GM21737 (cell line): Measurements from ENCODE around the gene PPP6R3.
"Not testable (repeated sequence)": the region's sequence is repeated elsewhere in the genome, so short reads cannot be mapped to it uniquely, and the experiment has no call there.

Experiments used
- ATAC-seq: cut with Tn5 transposase; IDR thresholded peaks from one replicate; pipeline ENCODE4 v1.9.1; 2021; ENCODE audit warnings: mild to moderate bottlenecking, moderate library complexity; ENCODE audit not compliant: unreplicated experiment

Gene PPP6R3

DNA sequence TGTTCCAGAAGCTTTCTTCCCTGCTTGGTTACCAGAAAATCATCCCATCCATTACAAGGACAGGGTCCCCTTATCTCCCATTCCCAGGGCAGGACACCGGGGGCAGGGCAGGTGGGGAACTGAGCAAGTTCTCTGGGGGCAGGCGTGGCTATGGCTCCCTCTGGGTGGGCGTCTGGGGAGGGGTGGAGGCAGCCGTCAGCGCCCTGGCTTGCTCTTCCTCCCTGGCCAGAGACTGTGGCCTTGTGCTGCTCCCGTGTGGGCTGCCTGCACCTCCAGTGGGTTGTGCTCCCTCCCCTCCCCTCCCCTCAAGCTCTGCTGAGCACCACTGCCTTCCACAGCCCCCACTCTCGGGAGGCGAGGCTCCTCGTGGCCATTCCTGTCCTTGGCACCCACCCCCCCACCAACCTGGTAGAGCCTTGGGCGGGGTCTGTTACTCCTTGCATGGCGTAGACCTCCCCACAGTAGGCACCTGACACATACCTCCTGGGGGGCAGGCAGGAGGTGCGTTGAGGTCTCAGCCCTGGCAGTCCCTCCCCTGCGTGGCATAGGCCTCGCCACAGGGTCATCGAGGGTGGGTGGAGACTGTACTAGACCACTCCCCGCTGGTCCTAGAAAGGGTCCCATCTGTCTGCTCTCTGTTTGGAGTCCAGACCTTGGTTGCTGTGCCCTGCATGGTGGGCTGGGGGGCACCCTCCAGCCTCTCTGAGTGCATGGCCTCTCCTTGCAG is 24.2 kb upstream of the PPP6R3 start:
- no peak for ATAC-seq

DNA sequence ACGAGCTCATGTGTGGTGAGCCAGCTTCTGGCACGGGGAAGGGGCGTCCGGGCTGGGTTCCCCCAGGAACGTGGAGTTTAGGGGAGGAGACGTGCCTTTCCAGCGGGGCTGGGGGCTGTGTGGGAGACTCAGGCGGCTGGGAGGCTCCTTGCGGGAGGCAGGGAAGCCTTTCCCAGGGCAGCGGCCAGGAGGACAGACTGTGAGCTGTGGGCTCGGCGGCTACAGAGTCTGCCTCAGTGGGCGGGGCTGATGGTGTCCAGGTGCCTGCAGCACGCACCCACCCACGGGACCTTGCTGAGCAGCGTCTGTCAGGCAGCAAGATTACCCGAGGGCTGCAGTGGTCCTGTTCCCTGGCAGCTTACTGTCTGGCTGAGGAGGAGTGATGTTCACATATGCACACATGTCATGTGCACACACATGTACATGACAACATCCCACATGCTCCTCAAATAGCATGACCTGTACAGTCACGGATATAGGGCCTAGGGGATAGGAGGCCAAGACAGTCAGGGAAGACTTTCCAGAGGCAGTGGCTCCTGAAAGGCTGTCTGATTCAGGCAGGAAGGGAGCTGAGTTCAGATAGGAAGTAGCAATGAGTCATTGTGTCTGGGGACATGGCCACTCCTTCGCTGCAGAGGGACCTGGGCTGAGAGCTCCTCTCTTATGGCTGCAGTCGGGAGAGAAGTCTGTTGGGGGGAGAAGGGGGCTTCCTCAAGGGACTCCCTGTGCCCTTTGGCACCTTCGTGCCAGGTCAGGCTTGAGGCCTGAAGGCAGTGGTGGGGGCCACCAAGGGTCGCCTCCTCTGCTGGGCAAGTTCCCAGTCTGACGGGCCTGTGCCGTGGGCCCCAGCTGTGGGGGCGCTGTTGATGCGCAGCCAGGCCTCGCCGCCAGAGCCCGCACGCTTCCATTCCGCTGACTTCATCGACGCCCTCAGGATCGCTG is 23.3 kb upstream of the PPP6R3 start:
- no peak for ATAC-seq

DNA sequence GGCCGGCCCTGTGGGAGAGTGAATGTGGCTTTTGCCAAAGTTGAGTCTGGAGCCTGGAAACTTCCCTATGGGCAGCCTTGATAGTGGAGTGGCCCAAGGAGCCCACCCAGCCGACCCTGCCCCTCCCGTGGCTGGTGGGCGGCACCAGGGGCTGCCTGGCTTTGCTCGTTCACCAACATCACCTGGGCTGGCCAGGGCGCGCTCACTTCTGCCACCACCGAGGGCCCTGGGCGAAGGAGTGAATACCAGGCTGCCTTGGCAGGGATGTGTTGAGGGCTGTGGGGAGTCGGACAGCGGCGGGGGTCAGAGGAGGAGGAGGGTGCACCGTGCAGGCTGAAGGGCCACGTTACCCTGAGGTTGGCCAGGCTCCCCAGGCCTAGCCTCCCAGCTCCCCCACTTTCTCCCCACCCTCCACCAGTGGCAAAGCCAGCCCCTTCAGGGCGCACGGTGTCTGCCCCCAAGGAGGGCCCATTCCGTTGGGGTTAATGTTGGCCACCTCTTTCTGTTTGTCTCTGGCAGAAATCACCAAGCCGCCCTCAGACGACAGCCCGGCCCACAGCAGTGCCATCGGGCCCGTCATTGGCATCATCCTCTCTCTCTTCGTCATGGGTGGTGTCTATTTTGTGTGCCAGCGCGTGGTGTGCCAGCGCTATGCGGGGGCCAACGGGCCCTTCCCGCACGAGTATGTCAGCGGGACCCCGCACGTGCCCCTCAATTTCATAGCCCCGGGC is 22.5 kb upstream of the PPP6R3 start:
- ATAC-seq: no peak

DNA sequence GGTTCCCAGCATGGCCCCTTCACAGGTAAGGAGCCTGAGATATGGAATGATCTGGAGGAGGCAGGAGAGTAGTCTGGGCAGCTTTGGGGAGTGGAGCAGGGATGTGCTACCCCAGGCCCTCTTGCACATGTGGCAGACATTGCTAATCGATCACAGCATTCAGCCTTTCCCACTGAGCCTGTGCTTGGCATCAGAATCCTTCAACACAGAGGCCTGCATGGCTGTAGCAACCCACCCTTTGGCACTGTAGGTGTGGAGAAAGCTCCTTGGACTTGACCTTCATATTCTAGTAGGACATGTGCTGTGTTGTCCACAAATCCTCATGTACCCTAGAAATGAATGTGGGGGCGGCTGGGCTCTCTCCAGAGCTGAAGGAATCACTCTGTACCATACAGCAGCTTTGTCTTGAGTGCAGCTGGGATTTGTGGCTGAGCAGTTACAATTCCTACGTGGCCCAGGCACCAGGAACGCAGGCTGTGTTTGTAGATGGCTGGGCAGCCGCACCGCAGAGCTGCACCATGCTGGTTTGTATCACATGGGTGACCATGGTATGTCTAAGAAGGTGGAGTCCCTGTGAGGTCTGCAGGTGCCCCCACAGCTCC is 21.8 kb upstream of the PPP6R3 start:
- ATAC-seq: no peak

DNA sequence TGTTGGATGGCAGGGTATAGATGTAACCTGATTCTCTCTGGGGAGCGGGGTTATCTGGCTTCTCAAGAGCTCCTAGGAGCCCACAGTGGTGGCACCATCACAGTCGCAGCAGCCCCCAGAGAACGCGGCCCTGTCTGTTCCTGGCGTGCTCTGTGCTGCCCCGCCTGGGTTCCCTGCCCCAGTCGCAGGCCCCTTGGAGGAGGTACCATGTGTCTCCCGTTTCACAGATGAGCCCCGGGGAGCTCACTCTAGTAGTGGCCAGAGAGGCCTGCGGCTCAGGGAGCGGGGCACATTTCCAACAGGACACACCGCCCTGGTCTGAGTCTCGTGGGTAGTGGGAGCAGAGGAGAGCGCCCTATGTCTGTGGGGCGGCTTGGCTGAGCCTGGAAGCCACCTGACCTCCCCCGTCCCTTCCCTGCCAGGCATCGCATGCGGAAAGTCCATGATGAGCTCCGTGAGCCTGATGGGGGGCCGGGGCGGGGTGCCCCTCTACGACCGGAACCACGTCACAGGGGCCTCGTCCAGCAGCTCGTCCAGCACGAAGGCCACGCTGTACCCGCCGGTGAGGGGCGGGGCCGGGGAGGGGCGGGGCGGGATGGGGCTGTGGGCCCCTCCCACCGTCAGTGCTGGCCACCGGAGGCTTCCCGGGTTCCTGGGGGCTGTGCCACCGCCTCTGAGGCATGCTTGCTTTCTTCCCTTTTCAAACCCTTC is 21.0 kb upstream of the PPP6R3 start:
- no peak for ATAC-seq

DNA sequence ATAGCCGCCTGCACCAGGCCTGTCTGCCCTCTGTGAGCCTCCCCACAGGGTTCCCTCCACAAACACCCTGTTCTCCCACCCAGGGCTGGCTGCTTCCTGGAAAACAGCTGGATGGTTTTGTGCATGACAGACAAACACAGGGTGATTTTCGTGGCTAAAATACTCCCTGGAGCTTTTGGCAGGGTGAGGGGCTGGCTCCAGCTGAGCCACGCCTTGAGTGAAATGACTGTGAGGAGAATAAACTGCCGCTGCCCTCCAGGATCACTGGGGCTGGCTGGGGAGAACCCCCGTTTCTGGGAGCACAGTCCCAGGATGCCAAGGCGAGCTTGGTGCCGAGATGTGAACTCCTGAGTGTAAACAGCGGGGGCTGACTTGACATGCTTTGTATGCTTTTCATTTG is 20.3 kb upstream of the PPP6R3 start:
- no peak for ATAC-seq

DNA sequence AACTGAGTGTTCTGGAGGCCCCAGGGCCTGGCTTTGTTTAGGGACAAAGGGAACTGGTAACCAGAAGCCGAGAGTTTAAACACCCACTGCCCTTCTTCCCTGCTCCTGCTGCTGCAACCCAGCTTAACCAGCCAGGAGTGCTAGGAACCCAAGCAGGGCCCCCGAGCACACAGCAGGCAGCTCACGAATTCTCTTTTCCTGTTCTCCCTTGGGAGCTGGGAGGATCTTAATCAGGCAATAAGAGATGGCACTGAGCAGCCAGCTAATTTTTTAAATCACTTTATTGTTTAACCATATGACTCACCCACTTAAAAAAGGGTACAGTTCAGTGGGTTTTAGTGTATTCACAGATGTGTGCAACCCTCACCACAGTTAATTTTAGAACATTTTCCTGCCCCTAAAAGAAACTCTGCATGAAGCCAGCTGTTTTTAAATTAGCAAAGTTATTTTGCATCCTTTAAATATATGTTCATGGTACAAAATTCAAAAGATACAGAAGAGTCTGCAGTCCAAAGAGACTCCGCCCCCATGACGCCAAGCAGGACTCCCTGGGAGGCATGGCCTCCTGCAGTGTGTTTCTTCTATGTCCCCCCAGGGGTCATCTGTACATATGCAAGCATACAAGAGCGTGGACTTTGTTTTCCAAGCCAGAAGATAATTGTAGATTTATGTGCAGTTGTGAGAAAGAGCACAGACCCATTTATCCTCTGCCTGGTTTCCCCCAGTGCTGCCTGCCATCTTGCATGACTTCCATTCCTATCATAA is 18.9 kb upstream of the PPP6R3 start:
- ATAC-seq: no peak

DNA sequence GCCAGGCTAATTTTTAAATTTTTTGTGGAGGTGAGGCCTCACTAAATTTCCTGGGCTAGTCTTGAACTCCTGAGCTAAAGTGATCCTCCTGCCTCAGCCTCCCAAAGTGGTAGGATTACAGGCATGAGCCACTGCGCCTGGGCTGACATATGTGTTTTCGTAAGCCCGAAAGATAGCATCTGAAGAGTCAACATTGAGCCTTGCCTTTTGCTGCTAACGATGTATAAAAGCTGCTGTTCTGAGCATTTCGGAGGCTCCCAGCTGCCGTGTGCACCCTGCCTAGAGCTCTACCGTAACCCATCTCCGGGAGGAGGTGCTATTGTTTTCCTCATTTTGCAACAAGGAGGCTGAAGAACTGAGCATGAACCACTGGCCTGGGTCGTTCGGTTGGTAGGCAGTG is 18.1 kb upstream of the PPP6R3 start:
- no peak for ATAC-seq

DNA sequence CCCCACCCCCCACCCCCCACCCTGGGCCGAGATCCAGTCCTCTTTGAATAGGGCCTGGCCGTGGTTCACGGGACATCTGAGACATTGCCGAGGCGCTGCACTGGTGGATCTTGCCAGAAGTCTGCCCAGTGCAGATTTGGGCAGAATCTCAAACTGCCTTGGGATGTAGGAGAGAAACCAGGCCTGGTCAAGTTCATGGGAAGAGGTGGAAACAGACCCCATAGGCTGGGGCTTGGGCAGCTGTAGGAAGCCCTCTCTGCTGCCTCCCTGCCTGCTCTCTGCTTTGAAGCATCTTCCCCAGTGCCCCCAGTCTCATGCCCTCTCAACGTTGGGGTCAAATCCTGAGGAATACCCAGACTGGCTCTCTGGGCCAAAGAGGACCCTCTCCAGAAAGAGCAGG is 16.0 kb upstream of the PPP6R3 start:
- ATAC-seq: no peak

DNA sequence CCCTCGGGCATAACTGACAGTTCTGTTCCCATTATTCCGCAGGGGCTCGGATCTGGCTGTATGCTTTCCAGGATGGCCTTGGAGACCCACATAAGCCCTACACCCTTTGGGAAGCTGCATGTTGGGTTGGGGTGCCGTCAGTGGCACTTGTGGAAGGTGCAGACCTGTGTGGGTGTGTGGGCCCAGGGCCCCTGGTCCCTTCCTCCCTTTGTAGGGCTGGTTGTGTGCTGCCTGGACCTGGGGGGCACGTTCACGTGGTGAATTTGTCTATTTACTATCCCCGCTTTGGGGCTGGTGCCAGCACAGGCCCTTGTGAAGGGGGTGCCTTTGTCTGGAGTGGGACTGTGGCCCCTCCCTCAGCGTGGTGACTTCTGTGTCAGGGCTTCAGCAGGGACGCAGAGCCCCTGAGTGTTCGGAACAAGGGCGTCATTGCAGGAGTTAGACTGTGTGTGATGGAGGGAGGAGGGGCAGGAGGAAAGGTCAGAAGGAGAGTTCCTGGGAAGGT is 15.0 kb upstream of the PPP6R3 start:
- ATAC-seq: no peak

DNA sequence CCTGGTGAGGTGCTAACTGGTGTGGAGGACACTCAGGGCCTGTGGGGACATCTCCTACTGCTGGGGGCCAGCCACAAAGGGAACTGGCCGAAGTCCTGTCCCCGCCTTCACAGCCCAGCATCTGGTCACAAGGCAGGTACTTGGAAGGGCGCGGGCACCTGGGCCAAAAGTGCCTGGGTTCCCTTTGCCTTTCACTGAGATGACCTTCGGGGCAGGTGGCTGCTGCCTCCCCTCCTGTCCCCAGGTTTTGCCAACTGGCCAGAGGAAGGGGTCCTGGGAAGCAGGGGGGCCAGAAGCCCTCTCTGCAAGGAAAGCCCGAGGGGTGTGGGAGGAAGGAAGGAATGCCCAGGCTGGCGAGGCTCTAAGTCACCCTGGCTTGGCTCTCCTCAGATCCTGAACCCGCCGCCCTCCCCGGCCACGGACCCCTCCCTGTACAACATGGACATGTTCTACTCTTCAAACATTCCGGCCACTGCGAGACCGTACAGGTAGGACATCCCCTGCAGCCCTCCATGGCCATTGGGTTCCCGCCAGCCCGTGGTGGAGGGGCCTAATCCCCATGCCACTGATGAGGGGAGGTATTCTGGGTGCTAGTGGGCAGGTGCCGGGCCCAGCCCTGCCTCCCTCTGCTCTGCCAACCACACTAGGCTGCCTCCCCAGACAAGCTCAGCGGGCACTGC is 14.4 kb upstream of the PPP6R3 start:
- no peak for ATAC-seq

DNA sequence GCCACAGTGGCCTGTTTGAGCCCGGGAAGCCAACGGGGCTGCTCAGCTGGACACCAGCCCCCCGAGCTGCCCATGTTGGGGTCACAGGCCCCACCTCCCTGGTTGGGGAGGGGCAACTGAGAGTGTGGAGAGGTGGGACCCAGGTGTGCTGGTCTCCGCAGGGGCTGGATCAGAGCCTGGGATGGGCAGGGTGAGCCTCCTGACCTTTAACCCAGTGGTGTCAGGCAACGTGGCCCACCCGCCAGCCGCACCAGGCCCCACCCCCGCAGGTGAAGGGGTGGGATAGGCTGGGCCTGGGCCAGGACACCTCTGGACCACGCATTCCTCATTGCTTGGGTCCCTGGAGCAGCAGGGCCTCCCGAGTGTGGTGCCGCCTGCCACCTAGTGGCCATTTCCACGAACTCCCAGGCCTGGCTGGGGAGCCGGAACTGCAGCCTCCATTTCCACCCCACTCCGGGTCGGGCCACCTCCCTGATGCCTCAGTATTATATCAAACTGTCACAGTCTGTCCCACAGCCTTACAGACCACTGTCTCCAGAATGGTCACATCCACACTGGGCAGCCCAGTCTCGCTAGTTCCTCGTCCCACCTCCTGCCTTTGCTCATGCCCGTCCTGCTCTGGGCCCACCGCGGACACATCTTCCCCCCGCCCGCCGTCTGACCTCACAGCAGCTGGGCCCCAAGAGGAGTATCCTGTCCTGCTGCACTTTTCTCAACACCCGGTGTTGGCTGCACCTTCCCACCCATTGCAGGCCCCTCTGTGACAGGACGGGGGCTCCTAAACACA is 13.3 kb upstream of the PPP6R3 start:
- peak; percentile 50 for ATAC-seq

DNA sequence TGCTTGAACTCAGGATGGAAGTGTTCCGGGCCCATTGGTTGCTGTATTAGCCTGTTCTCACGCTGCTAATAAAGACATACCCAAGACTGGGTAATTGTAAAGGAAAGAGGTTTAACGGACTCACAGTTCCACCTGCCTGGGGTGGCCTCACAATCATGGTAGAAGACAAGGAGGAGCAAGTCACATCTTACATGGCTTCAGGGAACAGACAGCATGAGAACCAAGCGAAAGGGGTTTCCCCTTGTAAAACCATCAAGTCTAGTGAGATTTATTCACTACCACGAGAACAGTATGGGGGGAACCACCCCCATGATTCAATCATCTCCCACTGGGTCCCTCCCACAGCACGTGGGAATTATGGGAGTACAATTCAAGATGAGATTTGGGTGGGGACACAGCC is 12.6 kb upstream of the PPP6R3 start:
- not testable (repeated sequence) for ATAC-seq

DNA sequence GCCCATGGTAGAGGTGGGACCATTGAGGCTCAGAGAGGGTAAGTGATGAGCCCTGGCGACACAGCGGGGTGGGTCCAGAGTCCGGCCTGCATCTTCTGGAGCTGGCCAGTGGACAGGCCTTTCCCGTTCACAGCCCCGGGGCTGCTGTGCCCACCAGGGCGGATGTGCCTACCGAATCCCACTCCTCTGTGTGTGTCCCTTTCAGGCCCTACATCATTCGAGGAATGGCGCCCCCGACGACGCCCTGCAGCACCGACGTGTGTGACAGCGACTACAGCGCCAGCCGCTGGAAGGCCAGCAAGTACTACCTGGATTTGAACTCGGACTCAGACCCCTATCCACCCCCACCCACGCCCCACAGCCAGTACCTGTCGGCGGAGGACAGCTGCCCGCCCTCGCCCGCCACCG is 11.9 kb upstream of the PPP6R3 start:
- ATAC-seq: no peak

DNA sequence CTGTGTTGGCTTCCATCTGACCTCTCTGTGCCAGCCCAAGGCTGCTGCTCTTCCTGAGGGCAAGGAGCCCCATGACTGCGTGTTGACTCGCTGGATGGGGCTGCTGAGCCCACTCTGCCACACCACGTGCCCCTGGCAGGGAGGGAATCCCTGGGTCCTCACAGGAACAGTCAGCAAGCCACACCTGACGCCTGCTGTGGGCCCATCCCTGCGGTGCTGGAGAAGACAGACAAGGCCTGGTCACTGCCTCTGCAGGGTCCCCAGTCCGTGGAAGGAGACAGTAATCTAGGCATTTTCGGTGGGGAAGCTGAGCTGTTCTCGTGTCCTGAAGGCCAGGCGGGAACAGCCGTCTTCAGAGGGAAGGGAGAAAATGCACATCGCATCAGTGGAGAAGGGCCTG is 10.6 kb upstream of the PPP6R3 start:
- ATAC-seq: no peak

DNA sequence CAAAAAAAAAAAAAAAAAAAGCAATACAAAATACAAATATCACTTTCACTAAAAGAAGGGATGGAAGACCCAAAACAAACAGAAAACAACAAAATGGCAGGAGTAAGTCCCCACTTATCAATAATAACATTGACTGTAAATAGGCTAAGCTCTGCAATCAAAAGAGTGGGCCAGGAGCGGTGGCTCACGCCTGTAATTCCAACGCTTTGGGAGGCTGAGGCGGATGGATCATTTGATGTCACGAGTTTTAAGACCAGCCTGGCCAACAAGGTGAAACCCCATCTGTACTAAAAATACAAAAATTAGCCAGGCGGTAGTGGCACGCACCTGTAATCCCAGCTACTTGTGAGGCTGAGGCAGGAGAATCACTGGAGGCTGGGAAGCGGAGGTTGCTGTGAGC is 9.8 kb upstream of the PPP6R3 start:
- ATAC-seq: no peak

DNA sequence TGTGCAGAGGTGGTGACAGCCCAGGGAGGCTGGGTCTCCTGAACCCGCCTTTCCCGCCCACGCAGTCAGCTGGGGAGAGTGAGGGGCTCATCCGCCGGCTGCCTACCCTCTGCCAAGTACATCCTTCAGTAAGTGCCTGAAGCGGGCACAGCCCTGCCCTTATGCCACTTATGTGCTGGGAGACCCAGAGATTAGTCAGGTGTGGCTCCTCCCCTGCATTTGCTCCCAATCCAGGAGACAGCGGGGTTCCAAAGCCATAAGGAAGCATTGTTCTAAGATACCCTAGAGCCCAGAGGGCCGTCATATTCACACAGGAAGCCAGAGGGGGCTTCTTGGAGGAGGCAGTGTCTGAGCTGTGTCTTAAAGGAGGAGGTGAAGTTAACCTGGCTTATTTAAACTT is 5.8 kb upstream of the PPP6R3 start:
- no peak for ATAC-seq

DNA sequence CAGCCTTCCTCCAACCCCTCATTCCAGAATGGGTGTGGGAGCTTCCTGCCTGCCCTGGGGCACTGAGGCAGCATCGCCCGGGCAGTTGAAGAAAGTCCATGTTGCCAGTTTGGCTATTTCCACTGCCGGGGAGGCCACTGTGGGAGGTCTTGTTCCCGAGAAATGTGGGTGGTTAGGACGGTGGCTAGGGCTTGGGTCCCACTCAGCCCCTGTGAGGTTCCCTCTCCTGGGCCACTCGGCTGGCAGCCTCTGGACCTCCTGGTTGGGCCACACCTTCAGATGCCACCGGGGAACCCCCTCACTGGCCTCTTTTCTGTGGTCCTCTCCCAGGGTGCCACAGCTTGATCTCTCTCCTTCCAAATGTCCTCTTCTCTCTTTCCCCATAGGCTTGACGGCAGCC is 5.1 kb upstream of the PPP6R3 start:
- ATAC-seq: no peak
